Smooth muscle cell (in vitro differentiated cells): ENCODE results near the gene MAD1L1. TPM values are rescaled to one million over a fixed set of nuclear protein-coding genes. Genes with fewer than 3 reads are reported as not detected.

Source experiments
- DNase-seq: peaks from one replicate; lab custom pipeline; 2025; ENCODE audit not compliant: unreplicated experiment; lab: John Stamatoyannopoulos, UW
- H2AFZ ChIP-seq: fragments of 200-600 bp; sonication (generic); 2 replicates; pipeline ENCODE4 v1.6.0; 2016; ENCODE audit warnings: antibody characterized with exemption, low read depth, mild to moderate bottlenecking
- H3F3A ChIP-seq: fragments of 200-600 bp; sonication (generic); 2 replicates; pipeline ENCODE4 v1.6.0; 2017; ENCODE audit warnings: antibody characterized with exemption, low read depth
- H3K27ac ChIP-seq: fragments of 200-600 bp; sonication (generic); 2 replicates; pipeline ENCODE4 v1.5.1; 2016; ENCODE audit warnings: low read depth, mild to moderate bottlenecking
- H3K27me3 ChIP-seq: fragments of 200-600 bp; sonication (generic); 2 replicates; pipeline ENCODE4 v1.6.1; 2016; ENCODE audit warnings: low read depth, mild to moderate bottlenecking
- H3K36me3 ChIP-seq: fragments of 200-600 bp; sonication (generic); 2 replicates; pipeline ENCODE4 v1.5.1; 2016; ENCODE audit warnings: low read depth
- H3K4me1 ChIP-seq: fragments of 200-600 bp; sonication (generic); 2 replicates; pipeline ENCODE4 v1.5.1; 2016; ENCODE audit warnings: low read depth
- H3K4me2 ChIP-seq: fragments of 200-600 bp; sonication (generic); 2 replicates; pipeline ENCODE4 v1.6.0; 2016; ENCODE audit warnings: mild to moderate bottlenecking
- H3K4me3 ChIP-seq: fragments of 200-600 bp; sonication (generic); 2 replicates; pipeline ENCODE4 v1.5.1; 2016; ENCODE audit warnings: mild to moderate bottlenecking
- H3K79me2 ChIP-seq: fragments of 200-600 bp; sonication (generic); 2 replicates; pipeline ENCODE4 v1.6.0; 2016; ENCODE audit warnings: low read depth, mild to moderate bottlenecking
- H3K9ac ChIP-seq: fragments of 200-600 bp; sonication (generic); 2 replicates; pipeline ENCODE4 v1.6.0; 2016; ENCODE audit warnings: low read depth
- H3K9me3 ChIP-seq: fragments of 200-600 bp; sonication (generic); replicated peaks from 2 replicates; pipeline ENCODE4 v1.5.1; 2016; ENCODE audit warnings: low read depth
- H4K20me1 ChIP-seq: fragments of 200-600 bp; sonication (generic); 2 replicates; pipeline ENCODE4 v1.6.0; 2016; ENCODE audit warnings: low read depth
- CTCF ChIP-seq: fragments of 200-600 bp; sonication (generic); IDR thresholded peaks from 2 replicates; pipeline ENCODE4 v1.5.1; 2017; ENCODE audit warnings: borderline replicate concordance, mild to moderate bottlenecking, antibody characterized with exemption; ENCODE audit not compliant: insufficient read depth, poor library complexity, severe bottlenecking
- WGBS: methylation state at CpG from one replicate; pipeline ENCODE4 v1.1.7; 2016; ENCODE audit warnings: low lambda C conversion rate; 5-methylcytosine and 5-hydroxymethylcytosine counted together
- polyA plus RNA-seq: library from polyadenylated mRNA; unstranded; fragments of >200 nt; fragmentation: Nextera tagmentation; extraction: Ambion mirVana; gene quantifications from 2 replicates; pipeline ENCODE4 v1.2.1, GENCODE V29; 2016
- total RNA-seq: library from RNA; depleted of rRNA; stranded (reverse); fragments of >200 nt; gene quantifications from 2 replicates; pipeline ENCODE4 v1.2.3, GENCODE V29; 2014

MAD1L1 gene
- total and polyA plus RNA-seq, 2 experiments from 2014 or later = 33.4 to 60.7 TPM

- WGBS = 83% methylated on average over 25 of the region's 25 CpGs
- H3K27me3 ChIP-seq = no peaks in the 10 kb centered on the region
- no peaks in the 10 kb centered on the region for H3K36me3 ChIP-seq
- H3K79me2 ChIP-seq = no peaks in the 10 kb centered on the region
- no peaks in the 10 kb centered on the region for H3F3A ChIP-seq
- DNase-seq = no peak
- H3K4me2 ChIP-seq = peak overlapping the region; percentile 76
- no peak overlapping the region for H3K4me3 ChIP-seq
- no peaks in the 10 kb centered on the region for H4K20me1 ChIP-seq
- no peak overlapping the region for H2AFZ ChIP-seq
- no peak for TF ChIP-seq CTCF
- H3K4me1 ChIP-seq = no peaks in the 10 kb centered on the region
- H3K9me3 ChIP-seq = no peaks in the 10 kb centered on the region
- H3K9ac ChIP-seq = no peak overlapping the region
- peak overlapping the region; percentile 81 for H3K27ac ChIP-seq
Observed at GRCh38 chr7:1913466-1914282, 319.1 kb downstream of the MAD1L1 start.

GRCh38 chr7:1912593-1913465, 319.9 kb downstream of the MAD1L1 start:
- no peaks in the 10 kb centered on the region for H3K27me3 ChIP-seq
- H3K9ac ChIP-seq = no peak overlapping the region
- no peaks in the 10 kb centered on the region for H3K36me3 ChIP-seq
- H3F3A ChIP-seq = no peaks in the 10 kb centered on the region
- no peaks in the 10 kb centered on the region for H3K4me1 ChIP-seq
- WGBS = 51% methylated on average over 40 of the region's 41 CpGs
- no peaks in the 10 kb centered on the region for H4K20me1 ChIP-seq
- no peaks in the 10 kb centered on the region for H3K9me3 ChIP-seq
- TF ChIP-seq CTCF = peak; percentile 10
- no peak overlapping the region for H3K4me3 ChIP-seq
- H3K4me2 ChIP-seq = peak overlapping the region; percentile 76
- DNase-seq = peak; percentile 52
- H3K27ac ChIP-seq = peak overlapping the region; percentile 81
- no peaks in the 10 kb centered on the region for H3K79me2 ChIP-seq
- no peak overlapping the region for H2AFZ ChIP-seq

DNA sequence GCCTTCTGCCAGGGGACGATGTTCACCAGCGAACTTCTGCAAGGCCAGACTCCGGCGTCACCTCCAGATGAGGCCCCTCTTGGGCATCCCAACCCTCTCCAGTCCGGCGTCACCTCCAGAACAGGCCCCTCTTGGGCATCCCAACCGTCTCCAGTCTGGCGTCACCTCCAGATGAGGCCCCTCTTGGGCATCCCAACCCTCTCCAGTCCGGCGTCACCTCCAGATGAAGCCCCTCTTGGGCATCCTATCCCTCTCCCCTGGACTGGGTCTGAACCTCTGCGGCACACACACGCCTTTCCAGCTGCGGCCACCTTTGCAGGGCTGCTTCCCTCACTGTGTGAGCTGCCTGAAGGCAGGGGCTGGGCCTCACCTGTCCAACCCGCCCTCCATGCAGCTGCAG, 321.2 kb downstream of the MAD1L1 start:
- Histone ChIP-seq H4K20me1 (no peaks in the 10 kb centered on the region), H3F3A (no peaks in the 10 kb centered on the region), H3K9me3 (no peaks in the 10 kb centered on the region), H3K27ac (no peak overlapping the region), H3K4me2 (no peak overlapping the region), H3K4me3 (no peak overlapping the region), H2AFZ (no peak overlapping the region), H3K4me1 (no peaks in the 10 kb centered on the region), H3K36me3 (no peaks in the 10 kb centered on the region), H3K9ac (no peak overlapping the region), H3K79me2 (no peaks in the 10 kb centered on the region), H3K27me3 (no peaks in the 10 kb centered on the region)
- TF ChIP-seq CTCF = no peak
- no peak for DNase-seq
- WGBS = 96% methylated on average over 14 of the region's 14 CpGs
